Lower lobe of right lung (tissue), 2 donors: ENCODE measurements around the gene HCRTR1. TPM values are rescaled to one million over a fixed set of nuclear protein-coding genes. Genes with fewer than 3 reads are reported as not detected.

Experiments
- ATAC-seq, 2 donors: fragments of 200-7000 bp; cut with Tn5 transposase; one replicate each; pipeline ENCODE4 v1.9.1; 2020 to 2022; ENCODE audit warnings: mild to moderate bottlenecking in 2 of 2, moderate library complexity in 2 of 2
- DNase-seq: peaks from one replicate; pipeline ENCODE4 v3.0.0-alpha.2; 2020
- H3K27ac ChIP-seq: fragments of 200-600 bp; one replicate; pipeline ENCODE4 v1.8.0; 2022
- H3K27me3 ChIP-seq: fragments of 200-600 bp; one replicate; pipeline ENCODE4 v1.8.0; 2022; ENCODE audit warnings: low read depth
- H3K36me3 ChIP-seq: fragments of 200-600 bp; one replicate; pipeline ENCODE4 v1.8.0; 2022; ENCODE audit warnings: mild to moderate bottlenecking
- H3K4me1 ChIP-seq: fragments of 200-600 bp; one replicate; pipeline ENCODE4 v1.8.0; 2022
- H3K4me3 ChIP-seq: fragments of 200-600 bp; one replicate; pipeline ENCODE4 v1.8.0; 2022; ENCODE audit warnings: mild to moderate bottlenecking
- H3K9me3 ChIP-seq: fragments of 200-600 bp; one replicate; pipeline ENCODE4 v1.8.0; 2022
- CTCF ChIP-seq: fragments of 200-600 bp; IDR thresholded peaks from one replicate; pipeline ENCODE4 v1.8.0; 2022; ENCODE audit warnings: antibody characterized with exemption, mild to moderate bottlenecking
- intact Hi-C: fragments of 100-400 bp; cut with DNase I; formaldehyde crosslinking; loops from one replicate; pipeline ENCODE4 v1.11.0; 2022
- total RNA-seq: library from RNA; stranded (reverse); fragmentation: NEBNext Ultra II Directional; extraction: Animal tissue kit (Norgen Biotek cat#: 25700); gene quantifications from one replicate; pipeline ENCODE4 v1.2.1, GENCODE V29; 2021
- donor health status: DM: no; HTN: yes; CAD: no; lungs with severe emphysema.

HCRTR1 gene
- total RNA-seq, 1 donor from 2014 or later: not detected

- Histone ChIP-seq H3K4me1 (peaks cover 42% of the 10 kb centered on the region), H3K9me3 (no peaks in the 10 kb centered on the region), H3K27me3 (no peaks in the 10 kb centered on the region), H3K4me3 (no peak overlapping the region), H3K36me3 (peaks cover 34% of the 10 kb centered on the region), H3K27ac (peak overlapping the region; percentile 80)
- ATAC-seq: no peak
- DNase-seq: no peak
- intact Hi-C loops: no loop called here
- no peak for TF ChIP-seq CTCF
Observed at GRCh38 chr1:31625561-31626222, 8.2 kb downstream of the HCRTR1 start.

GRCh38 chr1:31626223-31627207, 9.0 kb downstream of the HCRTR1 start:
- H3K4me1 ChIP-seq: peaks cover 42% of the 10 kb centered on the region
- no peak for DNase-seq

GRCh38 chr1:31627301-31627929, 9.9 kb downstream of the HCRTR1 start:
- TF ChIP-seq CTCF: no peak
- intact Hi-C loops: no loop called here
- Histone ChIP-seq H3K4me1 (peaks cover 42% of the 10 kb centered on the region), H3K9me3 (no peaks in the 10 kb centered on the region), H3K27ac (peak overlapping the region; percentile 80), H3K4me3 (no peak overlapping the region), H3K36me3 (peaks cover 51% of the 10 kb centered on the region), H3K27me3 (no peaks in the 10 kb centered on the region)
- ATAC-seq (peak; percentile 83 to 85), DNase-seq (peak; percentile 85)

More at GRCh38 chr1:31626223-31627207, 9.0 kb downstream of the HCRTR1 start:
- Histone ChIP-seq H3K27me3 (no peaks in the 10 kb centered on the region), H3K9me3 (no peaks in the 10 kb centered on the region), H3K27ac (peak overlapping the region; percentile 80), H3K4me3 (no peak overlapping the region), H3K36me3 (peaks cover 42% of the 10 kb centered on the region)
- TF ChIP-seq CTCF: no peak
- intact Hi-C loops: no loop called here
- ATAC-seq: no peak

- H3K36me3 ChIP-seq: peaks cover 57% of the 10 kb centered on the region
- DNase-seq: peak; percentile 90
Observed at GRCh38 chr1:31627930-31628559, 10.6 kb downstream of the HCRTR1 start.

More at GRCh38 chr1:31627930-31628559, 10.6 kb downstream of the HCRTR1 start:
- no peaks in the 10 kb centered on the region for H3K27me3 ChIP-seq
- no peak for TF ChIP-seq CTCF
- H3K4me3 ChIP-seq: no peak overlapping the region
- peak overlapping the region; percentile 80 for H3K27ac ChIP-seq
- peaks cover 42% of the 10 kb centered on the region for H3K4me1 ChIP-seq
- no peaks in the 10 kb centered on the region for H3K9me3 ChIP-seq
- ATAC-seq: peak; percentile 90 to 93
- intact Hi-C loops: no loop called here
